Loucy (cell line): Measurements from ENCODE around the gene MOGAT3.

ENCODE experiments used
- H2AFZ ChIP-seq: fragments of 200-600 bp; sonication (generic); 2 replicates; pipeline ENCODE4 v1.6.0; 2016; ENCODE audit warnings: antibody characterized with exemption, mild to moderate bottlenecking, low read length, moderate library complexity
- H3F3A ChIP-seq: fragments of 200-600 bp; 2 replicates; pipeline ENCODE4 v1.6.0; 2016; ENCODE audit warnings: antibody characterized with exemption, low read depth, mild to moderate bottlenecking
- H3K27me3 ChIP-seq: fragments of 200-600 bp; sonication (generic); 2 replicates; pipeline ENCODE4 v1.6.1; 2014; ENCODE audit warnings: low read length, mild to moderate bottlenecking; ENCODE audit not compliant: insufficient read depth, poor library complexity, severe bottlenecking
- H3K36me3 ChIP-seq: fragments of 200-600 bp; sonication (generic); 2 replicates; pipeline ENCODE4 v1.6.1; 2016; ENCODE audit warnings: low read length; ENCODE audit not compliant: insufficient read depth
- H3K4me1 ChIP-seq: fragments of 200-600 bp; sonication (generic); 2 replicates; pipeline ENCODE4 v1.5.1; 2014; ENCODE audit warnings: low read length, mild to moderate bottlenecking; ENCODE audit not compliant: insufficient read depth, poor library complexity, severe bottlenecking
- H3K4me2 ChIP-seq: fragments of 200-600 bp; sonication (generic); 2 replicates; pipeline ENCODE4 v1.6.0; 2014; ENCODE audit warnings: antibody characterized with exemption, low read length, low read depth, mild to moderate bottlenecking; ENCODE audit not compliant: poor library complexity, severe bottlenecking
- H3K4me3 ChIP-seq: fragments of 200-600 bp; sonication (generic); 2 replicates; pipeline ENCODE4 v1.5.1; 2014; ENCODE audit warnings: low read length, mild to moderate bottlenecking, mixed read lengths; ENCODE audit not compliant: poor library complexity, severe bottlenecking
- H3K79me2 ChIP-seq: fragments of 200-600 bp; sonication (generic); 2 replicates; pipeline ENCODE4 v1.6.1; 2014; ENCODE audit warnings: low read length; ENCODE audit not compliant: insufficient read depth
- H3K9ac ChIP-seq: fragments of 200-600 bp; sonication (generic); 2 replicates; pipeline ENCODE4 v1.6.0; 2014; ENCODE audit warnings: mild to moderate bottlenecking, low read depth, low read length, moderate library complexity; ENCODE audit not compliant: poor library complexity, severe bottlenecking
- H3K9me2 ChIP-seq: fragments of 200-600 bp; sonication (generic); replicated peaks from 2 replicates; pipeline ENCODE4 v1.6.1; 2016; ENCODE audit warnings: low read depth, low read length, mixed read lengths
- H3K9me3 ChIP-seq: fragments of 200-600 bp; sonication (generic); 2 replicates; pipeline ENCODE4 v1.6.1; 2014; ENCODE audit warnings: mild to moderate bottlenecking, antibody characterized with exemption, low read length, low read depth; ENCODE audit not compliant: insufficient read depth
- H4K20me1 ChIP-seq: fragments of 200-600 bp; sonication (generic); 2 replicates; pipeline ENCODE4 v1.6.0; 2014; ENCODE audit warnings: antibody characterized with exemption, low read length, mild to moderate bottlenecking; ENCODE audit not compliant: insufficient read depth, poor library complexity, severe bottlenecking
- EZH2phosphoT487 ChIP-seq: fragments of 200-600 bp; IDR thresholded peaks from 2 replicates; pipeline ENCODE4 v1.6.1; 2018; ENCODE audit warnings: antibody characterized with exemption, mild to moderate bottlenecking, moderate library complexity, borderline replicate concordance
- TF ChIP-seq, protein P1 (sequence below): fragments of 200-600 bp; sonication (generic); conservative IDR thresholded peaks from 2 replicates; pipeline ENCODE4 v1.5.1; 2014; ENCODE audit warnings: mild to moderate bottlenecking, antibody characterized with exemption, low read length

The MOGAT3 gene

DNA sequence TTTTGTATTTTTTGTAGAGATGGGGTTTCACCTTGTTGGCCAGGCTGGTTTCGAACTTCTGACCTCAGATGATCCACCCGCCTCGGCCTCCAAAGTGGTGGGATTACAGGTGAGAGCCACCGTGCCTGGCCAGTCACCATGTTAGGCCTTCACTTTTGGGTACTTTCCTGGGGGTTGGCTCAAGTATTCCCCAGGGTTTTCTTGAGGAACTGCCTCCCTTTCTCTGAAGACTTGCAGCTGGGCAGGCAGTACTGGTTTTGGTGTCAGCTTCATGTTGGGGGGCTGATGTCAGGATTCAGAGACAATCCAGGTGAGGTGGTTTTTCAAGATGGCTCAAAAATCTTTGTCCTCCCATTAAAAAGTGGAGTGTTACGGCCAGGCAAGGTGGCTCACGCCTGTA lies 24.8 kb upstream of the MOGAT3 start:
- no peak for TF ChIP-seq EZH2phosphoT487
- TF ChIP-seq, protein P1, sequence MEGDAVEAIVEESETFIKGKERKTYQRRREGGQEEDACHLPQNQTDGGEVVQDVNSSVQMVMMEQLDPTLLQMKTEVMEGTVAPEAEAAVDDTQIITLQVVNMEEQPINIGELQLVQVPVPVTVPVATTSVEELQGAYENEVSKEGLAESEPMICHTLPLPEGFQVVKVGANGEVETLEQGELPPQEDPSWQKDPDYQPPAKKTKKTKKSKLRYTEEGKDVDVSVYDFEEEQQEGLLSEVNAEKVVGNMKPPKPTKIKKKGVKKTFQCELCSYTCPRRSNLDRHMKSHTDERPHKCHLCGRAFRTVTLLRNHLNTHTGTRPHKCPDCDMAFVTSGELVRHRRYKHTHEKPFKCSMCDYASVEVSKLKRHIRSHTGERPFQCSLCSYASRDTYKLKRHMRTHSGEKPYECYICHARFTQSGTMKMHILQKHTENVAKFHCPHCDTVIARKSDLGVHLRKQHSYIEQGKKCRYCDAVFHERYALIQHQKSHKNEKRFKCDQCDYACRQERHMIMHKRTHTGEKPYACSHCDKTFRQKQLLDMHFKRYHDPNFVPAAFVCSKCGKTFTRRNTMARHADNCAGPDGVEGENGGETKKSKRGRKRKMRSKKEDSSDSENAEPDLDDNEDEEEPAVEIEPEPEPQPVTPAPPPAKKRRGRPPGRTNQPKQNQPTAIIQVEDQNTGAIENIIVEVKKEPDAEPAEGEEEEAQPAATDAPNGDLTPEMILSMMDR, result no peak
- no peak overlapping the region for H3K4me3 ChIP-seq
- no peaks in the 10 kb centered on the region for H3K9me3 ChIP-seq
- H3K9ac ChIP-seq, result no peak overlapping the region
- H3K36me3 ChIP-seq, result no peaks in the 10 kb centered on the region
- no peaks in the 10 kb centered on the region for H3F3A ChIP-seq
- no peaks in the 10 kb centered on the region for H4K20me1 ChIP-seq
- no peaks in the 10 kb centered on the region for H3K9me2 ChIP-seq
- no peak overlapping the region for H2AFZ ChIP-seq
- peaks cover 6% of the 10 kb centered on the region; the same call in 1 of the 2 replicates for H3K79me2 ChIP-seq
- no peaks in the 10 kb centered on the region for H3K4me1 ChIP-seq
- H3K4me2 ChIP-seq, result no peak overlapping the region
- no peaks in the 10 kb centered on the region for H3K27me3 ChIP-seq

GRCh38 chr7:101223528-101223927 lies 22.7 kb upstream of the MOGAT3 start:
- Histone ChIP-seq H3K36me3 (no peaks in the 10 kb centered on the region), H3K79me2 (peaks cover 18% of the 10 kb centered on the region), H3K4me2 (no peak overlapping the region), H2AFZ (no peak overlapping the region), H3K4me3 (no peak overlapping the region), H4K20me1 (no peaks in the 10 kb centered on the region), H3K9ac (no peak overlapping the region), H3K9me3 (no peaks in the 10 kb centered on the region), H3K4me1 (peaks cover 7% of the 10 kb centered on the region), H3F3A (no peaks in the 10 kb centered on the region), H3K9me2 (no peaks in the 10 kb centered on the region), H3K27me3 (no peaks in the 10 kb centered on the region)
- TF ChIP-seq EZH2phosphoT487, result no peak
- TF ChIP-seq, protein P1, result no peak

GRCh38 chr7:101222275-101222830 lies 21.5 kb upstream of the MOGAT3 start:
- H3K9me3 ChIP-seq, result no peaks in the 10 kb centered on the region
- H3K27me3 ChIP-seq, result no peaks in the 10 kb centered on the region
- H3F3A ChIP-seq, result no peaks in the 10 kb centered on the region
- no peak overlapping the region for H3K4me3 ChIP-seq
- peaks cover 22% of the 10 kb centered on the region for H3K79me2 ChIP-seq
- H4K20me1 ChIP-seq, result no peaks in the 10 kb centered on the region
- no peak overlapping the region for H3K4me2 ChIP-seq
- peaks cover 10% of the 10 kb centered on the region for H3K4me1 ChIP-seq
- H3K9ac ChIP-seq, result no peak overlapping the region
- TF ChIP-seq EZH2phosphoT487, result no peak
- TF ChIP-seq, protein P1, result no peak
- no peak overlapping the region for H2AFZ ChIP-seq
- H3K9me2 ChIP-seq, result no peaks in the 10 kb centered on the region
- no peaks in the 10 kb centered on the region for H3K36me3 ChIP-seq
